ENCODE measurements around the gene GABRB2.

Gene GABRB2

DNA sequence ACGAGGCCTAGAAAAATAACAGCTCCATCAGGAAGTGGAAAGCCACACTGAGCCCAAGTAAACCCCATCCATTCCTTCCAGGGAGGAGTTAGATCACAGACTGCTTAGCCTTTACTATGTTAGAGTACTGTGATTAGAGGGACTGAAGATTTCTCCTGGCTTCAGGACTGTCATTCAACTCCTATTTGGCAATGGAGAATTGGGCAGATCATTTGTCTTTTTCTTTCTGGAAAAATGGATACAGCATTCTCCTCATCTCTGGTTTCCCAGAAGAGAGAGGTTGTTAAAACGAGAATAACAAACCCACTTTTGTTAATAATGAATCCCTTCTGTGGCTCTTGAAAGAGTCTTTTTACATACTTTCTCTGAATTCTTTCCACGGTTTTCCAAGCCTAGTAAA lies 150.4 kb downstream of the GABRB2 start:
- no peak overlapping the region for H3K27ac ChIP-seq
- TF ChIP-seq CTCF (IDR thresholded peaks at IDR 0.05) (no peak), ZFX (IDR thresholded peaks at IDR 0.05; ENCODE audit: borderline replicate concordance) (no peak)

DNA sequence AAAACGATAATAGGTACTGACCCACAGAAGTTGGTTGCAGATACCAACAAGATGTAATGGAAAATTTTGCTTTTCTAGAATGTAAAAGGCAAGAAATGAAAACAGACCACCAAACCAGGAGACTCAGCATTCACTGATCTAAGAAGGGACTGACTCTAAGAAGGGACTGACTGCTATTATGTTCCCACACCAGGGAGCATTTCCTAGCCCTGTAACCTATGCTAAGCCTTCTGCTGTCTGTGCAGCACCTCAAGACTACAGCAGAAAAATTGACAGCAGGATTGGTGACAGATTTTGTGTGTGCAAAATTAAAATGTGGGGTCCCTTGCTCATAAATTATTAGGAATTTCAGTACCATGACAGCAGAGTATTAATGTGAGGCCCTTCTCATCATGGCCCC lies 154.8 kb downstream of the GABRB2 start:
- no peak overlapping the region for H3K27ac ChIP-seq
- TF ChIP-seq CTCF (IDR thresholded peaks at IDR 0.05) = no peak
- no peak for TF ChIP-seq ZFX (IDR thresholded peaks at IDR 0.05; ENCODE audit: borderline replicate concordance)

DNA sequence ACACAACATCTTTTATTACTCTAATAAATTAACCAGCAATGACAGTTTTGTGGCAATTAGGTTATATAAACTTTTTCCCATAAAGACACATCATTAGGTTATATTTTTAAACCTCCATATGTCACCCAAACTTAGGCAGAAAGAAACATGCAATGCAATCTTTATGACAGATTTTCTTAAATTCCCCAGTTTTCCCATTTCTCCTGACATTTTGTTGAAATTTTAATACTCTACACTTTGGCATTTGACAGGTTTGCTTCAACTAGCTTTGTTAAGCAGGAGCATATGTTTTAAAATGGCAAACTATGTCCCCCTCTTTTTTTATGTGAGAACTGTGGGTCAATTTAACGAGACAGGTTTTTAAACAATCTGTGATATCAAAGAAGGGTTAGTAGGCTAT lies 155.5 kb downstream of the GABRB2 start:
- no peak for TF ChIP-seq ZFX (IDR thresholded peaks at IDR 0.05; ENCODE audit: borderline replicate concordance)
- no peak for TF ChIP-seq CTCF (IDR thresholded peaks at IDR 0.05)
- H3K27ac ChIP-seq = no peak overlapping the region

- TF ChIP-seq CTCF (IDR thresholded peaks at IDR 0.05) (no peak), ZFX (IDR thresholded peaks at IDR 0.05; ENCODE audit: borderline replicate concordance) (no peak)
- no peak overlapping the region for H3K27ac ChIP-seq
Observed at GRCh38 chr5:161387121-161387520, 159.4 kb downstream of the GABRB2 start.

- no peak overlapping the region for H3K27ac ChIP-seq
- no peak for TF ChIP-seq CTCF (IDR thresholded peaks at IDR 0.05)
- TF ChIP-seq ZFX (IDR thresholded peaks at IDR 0.05; ENCODE audit: borderline replicate concordance) = no peak
Observed at GRCh38 chr5:161385027-161385426, 161.5 kb downstream of the GABRB2 start.

- no peak overlapping the region for H3K27ac ChIP-seq
- TF ChIP-seq CTCF (IDR thresholded peaks at IDR 0.05) = no peak
- no peak for TF ChIP-seq ZFX (IDR thresholded peaks at IDR 0.05; ENCODE audit: borderline replicate concordance)
Observed at GRCh38 chr5:161382685-161383084, 163.8 kb downstream of the GABRB2 start.

DNA sequence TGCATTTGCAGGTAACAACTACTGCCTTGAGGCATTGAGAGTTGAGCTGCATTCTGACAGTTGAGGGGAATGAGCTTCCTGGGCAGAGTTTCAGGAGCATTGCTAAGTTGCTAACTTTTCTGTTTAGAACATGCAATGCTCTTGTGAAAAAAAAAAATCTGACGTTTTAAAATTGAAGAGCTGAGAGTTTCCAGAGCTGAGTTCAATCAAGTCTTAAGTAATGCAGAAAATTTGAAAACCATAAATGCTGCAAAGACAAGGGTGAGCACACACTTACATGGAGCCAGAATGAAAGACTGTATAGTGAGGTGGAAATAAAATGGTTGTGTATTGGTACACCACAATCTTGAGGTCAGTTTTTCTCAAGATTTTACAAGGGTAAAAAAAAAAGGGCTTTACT lies 166.0 kb downstream of the GABRB2 start:
- no peak overlapping the region for H3K27ac ChIP-seq

More for the DNA sequence above, 166.0 kb downstream of the GABRB2 start:
- TF ChIP-seq ZFX (IDR thresholded peaks at IDR 0.05; ENCODE audit: borderline replicate concordance) = no peak
- TF ChIP-seq CTCF (IDR thresholded peaks at IDR 0.05) = no peak

Data from 22Rv1 (cell line).